Neural cell (in vitro differentiated cells): ENCODE data around the gene ZNF747. TPM values are rescaled to one million over a fixed set of nuclear protein-coding genes. Genes with fewer than 3 reads are reported as not detected.
"Not testable (repeated sequence)": the region's sequence is repeated elsewhere in the genome, so short reads cannot be mapped to it uniquely, and the experiment has no call there.

ENCODE experiments used
- H2AFZ ChIP-seq: fragments of 200-600, 300-800 bp; sonication (generic), shearing (Covaris generic); 2 replicates; pipeline ENCODE4 v1.6.0; 2014; ENCODE audit warnings: low read depth, mild to moderate bottlenecking, antibody characterized with exemption, low read length, moderate library complexity
- H3F3A ChIP-seq: fragments of 200-600 bp; shearing (Covaris generic); 2 replicates; pipeline ENCODE4 v1.6.1; 2016; ENCODE audit warnings: mild to moderate bottlenecking, moderate library complexity, mixed read lengths, antibody characterized with exemption, low read length; ENCODE audit not compliant: insufficient read depth, poor library complexity, severe bottlenecking
- H3K27ac ChIP-seq: fragments of 200-600, 300-800 bp; sonication (generic), shearing (Covaris generic); 2 replicates; pipeline ENCODE4 v1.5.1; 2014; ENCODE audit warnings: mild to moderate bottlenecking, low read length, moderate library complexity
- H3K27me3 ChIP-seq: fragments of 300-800, 200-600 bp; sonication (generic), shearing (Covaris generic); 2 replicates; pipeline ENCODE4 v1.6.0; 2014; ENCODE audit warnings: mild to moderate bottlenecking, low read depth, low read length, moderate library complexity; ENCODE audit not compliant: insufficient read depth
- H3K36me3 ChIP-seq: fragments of 300-800, 200-600 bp; sonication (generic), shearing (Covaris generic); 2 replicates; pipeline ENCODE4 v1.5.1; 2014; ENCODE audit warnings: mild to moderate bottlenecking, antibody characterized with exemption, low read length, moderate library complexity; ENCODE audit not compliant: insufficient read depth
- H3K4me2 ChIP-seq: fragments of 300-800, 200-600 bp; sonication (generic), shearing (Covaris generic); 2 replicates; pipeline ENCODE4 v1.6.0; 2014; ENCODE audit warnings: mild to moderate bottlenecking, low read length
- H3K4me3 ChIP-seq: fragments of 300-800, 200-600 bp; sonication (generic), shearing (Covaris generic); 2 replicates; pipeline ENCODE4 v1.5.1; 2014; ENCODE audit warnings: mild to moderate bottlenecking, low read length, moderate library complexity
- H3K79me2 ChIP-seq: fragments of 200-600 bp; shearing (Covaris generic); replicated peaks from 2 replicates; pipeline ENCODE4 v1.6.0; 2014; ENCODE audit warnings: mild to moderate bottlenecking, low read length, moderate library complexity; ENCODE audit not compliant: insufficient read depth
- H3K9ac ChIP-seq: fragments of 300-800, 200-600 bp; sonication (generic), shearing (Covaris generic); 2 replicates; pipeline ENCODE4 v1.6.1; 2016; ENCODE audit warnings: mild to moderate bottlenecking, low read length, mixed read lengths
- H3K9me2 ChIP-seq: fragments of 200-600 bp; shearing (Covaris generic); 2 replicates; pipeline ENCODE4 v1.6.1; 2016; ENCODE audit warnings: mild to moderate bottlenecking, low read length, mixed read lengths; ENCODE audit not compliant: insufficient read depth
- H3K9me3 ChIP-seq: fragments of 200-600, 300-800 bp; sonication (generic), shearing (Covaris generic); 2 replicates; pipeline ENCODE4 v1.6.1; 2016; ENCODE audit warnings: mild to moderate bottlenecking, mixed run types, low read length, moderate library complexity, mixed read lengths
- H4K20me1 ChIP-seq: fragments of 200-600 bp; shearing (Covaris generic); 2 replicates; pipeline ENCODE4 v1.6.1; 2016; ENCODE audit warnings: mild to moderate bottlenecking, mixed run types; ENCODE audit not compliant: insufficient read depth
- EP300 ChIP-seq: fragments of 450-650 bp; conservative IDR thresholded peaks from 2 replicates; pipeline ENCODE4 v1.6.1; 2014; ENCODE audit warnings: antibody characterized with exemption, mild to moderate bottlenecking, moderate library complexity; ENCODE audit not compliant: poor library complexity, severe bottlenecking
- EZH2 ChIP-seq: fragments of 200-600, 300-800 bp; shearing (Covaris generic), sonication (generic); IDR thresholded peaks from 2 replicates; pipeline ENCODE4 v1.6.1; 2014; ENCODE audit warnings: antibody characterized with exemption, low read length, borderline replicate concordance, mild to moderate bottlenecking; ENCODE audit not compliant: insufficient read depth, poor library complexity, severe bottlenecking
- MXI1 ChIP-seq: fragments of 450-650 bp; conservative IDR thresholded peaks from 2 replicates; pipeline ENCODE4 v1.6.1; 2014; ENCODE audit warnings: antibody characterized with exemption, mild to moderate bottlenecking; ENCODE audit not compliant: poor library complexity, severe bottlenecking
- POLR2AphosphoS5 ChIP-seq: IDR thresholded peaks from 2 replicates; pipeline ENCODE4 v1.6.1; 2012
- RAD21 ChIP-seq: fragments of 450-650 bp; conservative IDR thresholded peaks from 2 replicates; pipeline ENCODE4 v1.6.1; 2014; ENCODE audit warnings: antibody characterized with exemption, mild to moderate bottlenecking, moderate library complexity
- SMC3 ChIP-seq: fragments of 450-650 bp; conservative IDR thresholded peaks from 2 replicates; pipeline ENCODE4 v1.6.1; 2014; ENCODE audit warnings: antibody characterized with exemption, mild to moderate bottlenecking, moderate library complexity; ENCODE audit not compliant: poor library complexity
- TAF1 ChIP-seq: IDR thresholded peaks from 2 replicates; pipeline ENCODE4 v1.6.1; 2012; ENCODE audit warnings: low read depth
- polyA plus RNA-seq: library from polyadenylated mRNA; depleted of rRNA; stranded (reverse); fragments of >200 nt; gene quantifications from 2 replicates; pipeline ENCODE4 v1.2.3, GENCODE V29; 2014
- TF ChIP-seq, protein P1 (sequence below): fragments of 450-650 bp; IDR thresholded peaks from 2 replicates; pipeline ENCODE4 v1.5.1; 2014; ENCODE audit warnings: antibody characterized with exemption, mild to moderate bottlenecking, moderate library complexity; ENCODE audit not compliant: poor library complexity, severe bottlenecking
- TF ChIP-seq, protein P2 (sequence below): IDR thresholded peaks from 2 replicates; pipeline ENCODE4 v1.6.1; 2012; ENCODE audit warnings: borderline replicate concordance

ZNF747 gene
- polyA plus RNA-seq, 1 donor from 2014 or later, result 5.7 TPM

DNA sequence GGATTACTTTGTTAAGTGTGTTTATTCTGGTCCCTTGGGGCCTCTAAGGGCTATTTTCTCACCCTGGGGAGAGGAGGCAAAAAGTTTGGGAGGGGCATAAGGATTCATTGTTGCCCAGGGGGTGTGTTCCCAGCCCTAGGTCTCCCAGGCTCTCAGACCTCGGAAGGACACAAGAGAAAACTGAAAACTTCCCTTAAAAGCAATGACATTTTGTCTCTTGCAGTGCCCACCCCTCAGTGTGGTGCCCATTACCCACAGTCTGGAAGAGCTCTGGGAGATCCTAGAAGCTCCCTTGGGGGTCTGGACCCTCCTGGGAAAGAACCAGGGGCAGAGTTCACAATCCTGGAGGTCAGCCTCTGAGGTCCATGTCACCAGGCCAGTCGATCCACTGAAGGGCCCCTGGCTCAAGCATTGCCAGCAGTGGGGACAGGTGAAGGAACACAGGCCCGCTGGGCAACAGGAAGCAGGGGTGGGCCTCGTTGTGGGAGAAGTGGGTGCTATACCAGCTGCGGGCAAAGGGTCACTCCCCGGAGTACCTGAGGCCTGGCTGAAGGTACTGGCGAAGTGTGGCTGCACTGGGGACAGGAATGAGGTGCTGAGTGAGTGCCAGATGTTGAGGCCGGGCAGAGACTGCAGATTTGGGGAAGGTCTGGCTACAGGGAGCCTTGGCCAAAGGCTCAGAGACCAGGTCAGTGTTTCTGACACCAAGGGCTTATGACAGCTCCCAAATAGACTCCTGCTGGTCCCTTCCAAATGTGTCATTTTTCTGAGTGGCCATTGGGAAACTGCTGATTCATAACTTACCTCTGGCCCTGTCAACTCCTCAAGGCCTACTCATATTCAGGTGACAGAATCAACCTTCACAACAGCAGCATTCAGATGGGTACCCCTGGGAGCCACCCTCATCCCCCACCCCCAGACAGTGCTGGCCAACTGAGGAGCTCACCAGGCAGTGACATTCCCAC is 4.6 kb upstream of the ZNF747 start:
- H3F3A ChIP-seq, result peaks cover 6% of the 10 kb centered on the region
- peaks cover 6% of the 10 kb centered on the region for H3K79me2 ChIP-seq
- no peaks in the 10 kb centered on the region for H3K9me3 ChIP-seq
- no peaks in the 10 kb centered on the region for H4K20me1 ChIP-seq
- no peaks in the 10 kb centered on the region for H3K9me2 ChIP-seq
- H2AFZ ChIP-seq, result no peak overlapping the region
- H3K9ac ChIP-seq, result no peak overlapping the region
- TF ChIP-seq EP300 (no peak), EZH2 (no peak), TAF1 (no peak), MXI1 (no peak), POLR2AphosphoS5 (no peak), RAD21 (no peak), SMC3 (no peak)
- TF ChIP-seq, protein P1, sequence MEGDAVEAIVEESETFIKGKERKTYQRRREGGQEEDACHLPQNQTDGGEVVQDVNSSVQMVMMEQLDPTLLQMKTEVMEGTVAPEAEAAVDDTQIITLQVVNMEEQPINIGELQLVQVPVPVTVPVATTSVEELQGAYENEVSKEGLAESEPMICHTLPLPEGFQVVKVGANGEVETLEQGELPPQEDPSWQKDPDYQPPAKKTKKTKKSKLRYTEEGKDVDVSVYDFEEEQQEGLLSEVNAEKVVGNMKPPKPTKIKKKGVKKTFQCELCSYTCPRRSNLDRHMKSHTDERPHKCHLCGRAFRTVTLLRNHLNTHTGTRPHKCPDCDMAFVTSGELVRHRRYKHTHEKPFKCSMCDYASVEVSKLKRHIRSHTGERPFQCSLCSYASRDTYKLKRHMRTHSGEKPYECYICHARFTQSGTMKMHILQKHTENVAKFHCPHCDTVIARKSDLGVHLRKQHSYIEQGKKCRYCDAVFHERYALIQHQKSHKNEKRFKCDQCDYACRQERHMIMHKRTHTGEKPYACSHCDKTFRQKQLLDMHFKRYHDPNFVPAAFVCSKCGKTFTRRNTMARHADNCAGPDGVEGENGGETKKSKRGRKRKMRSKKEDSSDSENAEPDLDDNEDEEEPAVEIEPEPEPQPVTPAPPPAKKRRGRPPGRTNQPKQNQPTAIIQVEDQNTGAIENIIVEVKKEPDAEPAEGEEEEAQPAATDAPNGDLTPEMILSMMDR, result no peak
- TF ChIP-seq, protein P2, sequence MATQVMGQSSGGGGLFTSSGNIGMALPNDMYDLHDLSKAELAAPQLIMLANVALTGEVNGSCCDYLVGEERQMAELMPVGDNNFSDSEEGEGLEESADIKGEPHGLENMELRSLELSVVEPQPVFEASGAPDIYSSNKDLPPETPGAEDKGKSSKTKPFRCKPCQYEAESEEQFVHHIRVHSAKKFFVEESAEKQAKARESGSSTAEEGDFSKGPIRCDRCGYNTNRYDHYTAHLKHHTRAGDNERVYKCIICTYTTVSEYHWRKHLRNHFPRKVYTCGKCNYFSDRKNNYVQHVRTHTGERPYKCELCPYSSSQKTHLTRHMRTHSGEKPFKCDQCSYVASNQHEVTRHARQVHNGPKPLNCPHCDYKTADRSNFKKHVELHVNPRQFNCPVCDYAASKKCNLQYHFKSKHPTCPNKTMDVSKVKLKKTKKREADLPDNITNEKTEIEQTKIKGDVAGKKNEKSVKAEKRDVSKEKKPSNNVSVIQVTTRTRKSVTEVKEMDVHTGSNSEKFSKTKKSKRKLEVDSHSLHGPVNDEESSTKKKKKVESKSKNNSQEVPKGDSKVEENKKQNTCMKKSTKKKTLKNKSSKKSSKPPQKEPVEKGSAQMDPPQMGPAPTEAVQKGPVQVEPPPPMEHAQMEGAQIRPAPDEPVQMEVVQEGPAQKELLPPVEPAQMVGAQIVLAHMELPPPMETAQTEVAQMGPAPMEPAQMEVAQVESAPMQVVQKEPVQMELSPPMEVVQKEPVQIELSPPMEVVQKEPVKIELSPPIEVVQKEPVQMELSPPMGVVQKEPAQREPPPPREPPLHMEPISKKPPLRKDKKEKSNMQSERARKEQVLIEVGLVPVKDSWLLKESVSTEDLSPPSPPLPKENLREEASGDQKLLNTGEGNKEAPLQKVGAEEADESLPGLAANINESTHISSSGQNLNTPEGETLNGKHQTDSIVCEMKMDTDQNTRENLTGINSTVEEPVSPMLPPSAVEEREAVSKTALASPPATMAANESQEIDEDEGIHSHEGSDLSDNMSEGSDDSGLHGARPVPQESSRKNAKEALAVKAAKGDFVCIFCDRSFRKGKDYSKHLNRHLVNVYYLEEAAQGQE, result no peak
- H3K27ac ChIP-seq, result no peak overlapping the region
- no peaks in the 10 kb centered on the region for H3K36me3 ChIP-seq
- H3K4me2 ChIP-seq, result no peak overlapping the region
- no peaks in the 10 kb centered on the region for H3K27me3 ChIP-seq
- no peak overlapping the region for H3K4me3 ChIP-seq

DNA sequence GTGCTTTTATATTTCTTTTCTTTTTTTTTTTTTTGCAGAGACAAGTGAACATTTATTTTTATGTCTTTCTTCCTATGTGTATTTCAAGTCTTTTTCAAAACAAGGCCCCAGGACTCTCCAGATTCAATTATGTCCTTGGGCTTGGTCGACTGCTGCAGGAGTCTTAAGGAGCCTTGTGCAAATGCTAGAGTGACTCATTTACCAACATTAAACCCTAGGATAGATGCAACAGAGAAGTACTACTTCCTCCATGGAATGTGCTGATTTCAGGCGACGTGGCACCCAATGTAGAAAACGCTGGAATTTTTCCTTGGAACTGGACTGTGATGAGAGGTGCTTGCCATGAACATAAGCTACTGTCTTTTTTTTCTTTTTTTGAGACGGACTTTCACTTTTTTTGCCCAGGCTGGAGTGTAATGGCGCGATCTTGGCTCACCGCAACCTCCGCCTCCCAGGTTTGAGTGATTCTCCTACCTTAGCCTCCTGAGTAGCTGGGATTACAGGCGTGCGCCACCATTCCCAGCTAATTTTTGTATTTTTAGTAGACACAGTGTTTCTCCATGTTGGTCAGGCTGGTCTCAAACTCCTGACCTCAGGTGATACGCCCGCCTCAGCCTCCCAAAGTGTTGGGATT is 1.9 kb upstream of the ZNF747 start:
- not testable (repeated sequence) for H4K20me1 ChIP-seq, H3K9ac ChIP-seq, H3K36me3 ChIP-seq, H3K9me3 ChIP-seq, H2AFZ ChIP-seq, H3K27ac ChIP-seq, H3K9me2 ChIP-seq, H3F3A ChIP-seq, H3K27me3 ChIP-seq
- H3K79me2 ChIP-seq, result peaks cover 11% of the 10 kb centered on the region
- peak overlapping the region; percentile 78 for H3K4me3 ChIP-seq
- peak overlapping the region; percentile 71 for H3K4me2 ChIP-seq
